ENCODE measurements around the gene COQ10A. TPM values are rescaled to one million over a fixed set of nuclear protein-coding genes. Genes with fewer than 3 reads are reported as not detected.
"Not testable (repeated sequence)": the region's sequence is repeated elsewhere in the genome, so short reads cannot be mapped to it uniquely, and the experiment has no call there.

The COQ10A gene
- total RNA-seq, 1 experiment from 2014 or later, result 3.8 TPM

GRCh38 chr12:56278905-56279304 lies 12.2 kb downstream of the COQ10A start:
- Mint-ChIP-seq H3K4me3 (ENCODE audit: unreplicated experiment) (no peak overlapping the region), H3K27me3 (ENCODE audit: insufficient read depth, unreplicated experiment) (no peaks in the 10 kb centered on the region), H3K36me3 (ENCODE audit: insufficient read depth, unreplicated experiment) (peaks cover 100% of the 10 kb centered on the region), H3K9me3 (ENCODE audit: unreplicated experiment) (no peaks in the 10 kb centered on the region), H3K27ac (ENCODE audit: low read depth, unreplicated experiment) (no peak overlapping the region), H3K4me1 (ENCODE audit: insufficient read depth, unreplicated experiment) (no peaks in the 10 kb centered on the region)
- BruUV-seq (replicated peaks), result no TSS peak
- CTCF ChIA-PET, result interaction anchor here (0.6 to 2.3 kb wide), 3 partner anchors 11 to 22 kb away, joined by 3 to 7 read pairs (median 3); no protein-coding TSS in a partner anchor
- intact Hi-C loops (cut with micrococcal nuclease), result no loop called here
- POLR2A ChIA-PET, result interaction anchor here (0.9 to 1.5 kb wide), 3 partner anchors 9 to 37 kb away, joined by 3 to 4 read pairs (median 3); partner anchors contain the start of gene CNPY2
- DNase-seq (ENCODE audit: unreplicated experiment), result no peak
- TF ChIP-seq CTCF (IDR thresholded peaks at IDR 0.05; ENCODE audit: unreplicated experiment), result no peak

- H3K27me3 Mint-ChIP-seq (ENCODE audit: insufficient read depth, unreplicated experiment), result no peaks in the 10 kb centered on the region
- H3K36me3 Mint-ChIP-seq (ENCODE audit: insufficient read depth, unreplicated experiment), result peaks cover 90% of the 10 kb centered on the region
- intact Hi-C loops (cut with micrococcal nuclease), result no loop called here
- BruUV-seq (replicated peaks), result no TSS peak
- no peaks in the 10 kb centered on the region for H3K9me3 Mint-ChIP-seq (ENCODE audit: unreplicated experiment)
- no peaks in the 10 kb centered on the region for H3K4me1 Mint-ChIP-seq (ENCODE audit: insufficient read depth, unreplicated experiment)
- H3K27ac Mint-ChIP-seq (ENCODE audit: low read depth, unreplicated experiment), result no peak overlapping the region
- TF ChIP-seq CTCF (IDR thresholded peaks at IDR 0.05; ENCODE audit: unreplicated experiment), result no peak
- CTCF ChIA-PET, result interaction anchor here (0.7 kb wide), 1 partner anchor 34 kb away, joined by 3 read pairs; no protein-coding TSS in a partner anchor
- POLR2A ChIA-PET, result interaction anchor here (1.0 kb wide), 1 partner anchor 18 kb away, joined by 3 read pairs; no protein-coding TSS in a partner anchor
- DNase-seq (ENCODE audit: unreplicated experiment), result no peak
- no peak overlapping the region for H3K4me3 Mint-ChIP-seq (ENCODE audit: unreplicated experiment)
These were observed 14.1 kb downstream of the COQ10A start for GRCh38 chr12:56280849-56281248.

GRCh38 chr12:56282030-56282429 lies 15.3 kb downstream of the COQ10A start:
- intact Hi-C loops (cut with micrococcal nuclease), result no loop called here
- no peaks in the 10 kb centered on the region for H3K9me3 Mint-ChIP-seq (ENCODE audit: unreplicated experiment)
- no peaks in the 10 kb centered on the region for H3K27me3 Mint-ChIP-seq (ENCODE audit: insufficient read depth, unreplicated experiment)
- TF ChIP-seq CTCF (IDR thresholded peaks at IDR 0.05; ENCODE audit: unreplicated experiment), result no peak
- no TSS peak for BruUV-seq (replicated peaks)
- H3K4me1 Mint-ChIP-seq (ENCODE audit: insufficient read depth, unreplicated experiment), result no peaks in the 10 kb centered on the region
- no peak overlapping the region for H3K4me3 Mint-ChIP-seq (ENCODE audit: unreplicated experiment)
- no peak for DNase-seq (ENCODE audit: unreplicated experiment)
- no peak overlapping the region for H3K27ac Mint-ChIP-seq (ENCODE audit: low read depth, unreplicated experiment)
- POLR2A ChIA-PET, result no interaction called here
- CTCF ChIA-PET, result interaction anchor here (0.5 kb wide), 1 partner anchor 422 kb away, joined by 3 read pairs; no protein-coding TSS in a partner anchor
- peaks cover 90% of the 10 kb centered on the region for H3K36me3 Mint-ChIP-seq (ENCODE audit: insufficient read depth, unreplicated experiment)

- Mint-ChIP-seq H3K27ac (ENCODE audit: low read depth, unreplicated experiment) (no peak overlapping the region), H3K36me3 (ENCODE audit: insufficient read depth, unreplicated experiment) (peaks cover 90% of the 10 kb centered on the region), H3K4me3 (ENCODE audit: unreplicated experiment) (no peak overlapping the region), H3K4me1 (ENCODE audit: insufficient read depth, unreplicated experiment) (no peaks in the 10 kb centered on the region), H3K27me3 (ENCODE audit: insufficient read depth, unreplicated experiment) (no peaks in the 10 kb centered on the region), H3K9me3 (ENCODE audit: unreplicated experiment) (no peaks in the 10 kb centered on the region)
- POLR2A ChIA-PET, result interaction anchor here (5.4 kb wide), 1 partner anchor 16 kb away, joined by 27 read pairs; the partner anchor contains the start of gene CS
- TF ChIP-seq CTCF (IDR thresholded peaks at IDR 0.05; ENCODE audit: unreplicated experiment), result no peak
- no peak for DNase-seq (ENCODE audit: unreplicated experiment)
- BruUV-seq (replicated peaks), result no TSS peak
- intact Hi-C loops (cut with micrococcal nuclease), result no loop called here
- CTCF ChIA-PET, result interaction anchor here (0.5 kb wide), 2 partner anchors 15 to 422 kb away, joined by 3 read pairs; no protein-coding TSS in a partner anchor
These were observed 15.8 kb downstream of the COQ10A start for GRCh38 chr12:56282579-56282978.

- H3K9me3 Mint-ChIP-seq (ENCODE audit: unreplicated experiment); H3K27me3 Mint-ChIP-seq (ENCODE audit: insufficient read depth, unreplicated experiment); H3K4me3 Mint-ChIP-seq (ENCODE audit: unreplicated experiment); BruUV-seq (replicated peaks); H3K27ac Mint-ChIP-seq (ENCODE audit: low read depth, unreplicated experiment); H3K4me1 Mint-ChIP-seq (ENCODE audit: insufficient read depth, unreplicated experiment); DNase-seq (ENCODE audit: unreplicated experiment); intact Hi-C loops (cut with micrococcal nuclease): not testable (repeated sequence)
- CTCF ChIA-PET, result interaction anchor here (0.9 to 1.7 kb wide), 2 partner anchors 17 to 32 kb away, joined by 4 to 9 read pairs; partner anchors contain the start of gene COQ10A
- peaks cover 87% of the 10 kb centered on the region for H3K36me3 Mint-ChIP-seq (ENCODE audit: insufficient read depth, unreplicated experiment)
- POLR2A ChIA-PET, result interaction anchor here (0.6 to 5.4 kb wide), 3 partner anchors 9 to 70 kb away, joined by 3 to 27 read pairs (median 3); partner anchors contain the start of gene CS
These were observed 17.5 kb downstream of the COQ10A start for GRCh38 chr12:56284263-56284662.
